ENCODE data around the gene ATF7. TPM values are rescaled to one million over a fixed set of nuclear protein-coding genes. Genes with fewer than 3 reads are reported as not detected.
A peak's percentile ranks its signal among the peaks of the same experiment; 100 is the strongest.
"Not testable (repeated sequence)": the region's sequence is repeated elsewhere in the genome, so short reads cannot be mapped to it uniquely, and the experiment has no call there.

The ATF7 gene
- total RNA-seq, 2 donors from 2014 or later, result 38.3 to 39.2 TPM

- ATAC-seq (no peak), DNase-seq (no peak)
- intact Hi-C loops (cut with DNase I, micrococcal nuclease), result no loop called here
These were observed 47.4 kb downstream of the ATF7 start for GRCh38 chr12:53578783-53579182.

DNA sequence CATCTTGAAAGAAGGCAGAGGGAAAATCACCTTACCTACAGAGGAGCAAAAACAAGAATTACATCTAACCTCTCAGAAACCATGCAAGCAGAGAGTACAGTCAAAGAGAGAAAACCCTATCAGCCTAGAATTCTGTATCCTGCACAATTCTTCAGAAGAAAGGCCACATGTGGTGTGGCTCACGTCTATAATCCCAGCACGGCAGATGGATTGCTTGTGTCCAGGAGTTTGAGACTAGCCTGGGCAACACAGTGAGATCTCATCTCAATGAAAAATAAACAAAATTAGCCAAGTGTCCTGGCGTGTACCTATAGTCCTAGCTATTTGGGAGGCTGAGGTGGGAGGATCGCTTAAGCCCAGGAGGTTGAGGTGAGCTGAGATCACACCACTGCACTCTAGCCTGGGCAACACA is 48.2 kb downstream of the ATF7 start:
- intact Hi-C loops (cut with DNase I, micrococcal nuclease), result no loop called here
- no peak for ATAC-seq
- no peak for DNase-seq

DNA sequence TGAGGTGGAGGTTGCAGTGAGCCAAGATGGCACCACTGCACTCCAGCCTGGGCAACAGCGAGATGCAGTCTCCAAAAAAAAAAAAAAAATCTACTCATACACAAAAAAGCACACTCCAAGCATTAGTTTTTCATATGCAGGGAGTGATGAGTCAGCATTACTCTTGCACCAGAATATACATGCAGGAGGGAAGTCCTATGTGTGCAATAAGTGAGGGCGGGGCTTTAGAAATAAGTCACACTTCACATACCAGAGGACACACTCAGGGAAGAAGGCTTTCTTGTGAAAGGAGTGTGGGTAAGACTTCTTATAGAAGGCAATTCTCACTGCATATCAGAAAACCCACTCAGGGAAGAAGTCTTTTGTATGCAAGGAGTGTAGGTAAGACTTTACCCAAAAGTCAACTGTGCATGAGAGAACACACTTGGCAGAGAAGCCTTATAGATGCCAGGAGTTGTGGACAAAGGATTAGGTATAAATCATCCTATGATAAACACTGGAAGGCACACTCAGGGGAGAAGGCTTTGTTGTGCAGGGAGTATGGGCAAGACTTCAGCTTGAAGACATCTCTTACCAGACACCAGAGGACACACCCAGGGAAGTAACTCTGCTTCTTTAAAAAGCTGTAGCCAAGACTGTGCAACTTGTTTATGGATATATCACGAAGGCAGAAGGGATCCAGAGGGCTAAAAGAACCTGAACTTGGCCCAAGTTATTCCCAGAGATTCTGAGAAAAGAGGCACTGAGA is 50.5 kb downstream of the ATF7 start:
- peak in 1 of 2 donors; percentile 35 for DNase-seq
- intact Hi-C loops (cut with DNase I, micrococcal nuclease), result no loop called here
- ATAC-seq, result peak; percentile 92

- intact Hi-C loops (cut with DNase I, micrococcal nuclease), result no loop called here
- ATAC-seq, result no peak
- DNase-seq, result no peak
These were observed 53.9 kb downstream of the ATF7 start for GRCh38 chr12:53572134-53572758.

DNA sequence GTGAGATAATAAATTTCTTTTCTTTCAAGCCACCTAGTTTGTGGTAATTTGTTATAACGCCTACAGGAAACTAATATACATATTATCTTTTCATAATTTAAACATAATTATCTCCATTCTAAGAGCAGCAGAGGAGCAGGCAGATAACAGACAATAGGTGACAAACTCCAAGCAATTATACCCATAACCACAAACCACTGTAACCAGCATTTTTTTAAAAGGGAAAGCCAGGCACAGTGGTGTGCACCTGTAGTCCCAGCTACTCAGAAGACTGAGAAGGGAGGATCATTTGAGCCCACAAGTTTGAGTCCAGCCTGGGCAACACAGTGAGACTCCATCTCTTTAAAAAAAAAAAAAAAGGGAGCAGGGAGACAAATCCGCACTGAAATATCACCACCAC is 54.9 kb downstream of the ATF7 start:
- no peak for DNase-seq
- intact Hi-C loops (cut with DNase I, micrococcal nuclease), result no loop called here
- ATAC-seq, result no peak

DNA sequence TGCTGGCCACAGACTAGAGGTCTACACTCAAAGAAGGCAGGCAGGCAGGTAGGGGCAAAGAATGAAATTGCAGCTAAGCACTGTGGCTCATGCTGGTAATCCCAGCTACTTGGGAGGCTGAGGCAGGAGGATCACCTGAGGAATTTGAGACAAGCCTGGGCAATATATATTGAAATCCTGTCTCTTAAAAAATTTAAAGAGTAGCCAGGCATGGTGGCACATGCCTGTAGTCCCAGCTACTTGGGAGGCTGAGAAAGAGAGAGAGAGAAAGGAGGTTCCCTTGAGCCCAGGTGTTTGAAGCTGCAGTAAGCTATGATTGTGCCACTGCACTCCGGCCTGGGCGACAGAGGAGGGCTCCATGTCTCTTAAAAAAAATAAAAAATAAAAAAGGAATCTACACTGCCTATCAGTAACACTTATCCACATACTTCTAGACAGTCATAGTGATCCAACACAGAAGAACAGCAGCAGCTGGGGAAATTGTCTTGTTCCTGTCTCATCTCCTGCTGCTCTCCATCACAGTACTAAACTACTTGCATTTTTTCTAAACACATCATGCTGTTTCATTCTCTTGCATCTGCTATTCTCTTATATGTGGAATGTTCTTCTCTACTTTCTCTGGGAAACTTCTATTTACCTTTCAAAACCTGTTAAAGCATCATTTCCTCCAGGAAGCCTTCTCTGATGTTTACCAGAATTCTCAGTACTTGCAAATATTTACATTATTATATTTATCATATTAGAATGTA is 57.2 kb downstream of the ATF7 start:
- intact Hi-C loops (cut with DNase I, micrococcal nuclease), result no loop called here
- DNase-seq, result no peak
- ATAC-seq, result no peak

GRCh38 chr12:53567961-53568808 is 58.0 kb downstream of the ATF7 start:
- intact Hi-C loops (cut with DNase I, micrococcal nuclease), result no loop called here
- no peak for DNase-seq
- ATAC-seq, result no peak

GRCh38 chr12:53565376-53565775 is 60.8 kb downstream of the ATF7 start:
- ATAC-seq, result peak; percentile 59
- DNase-seq; intact Hi-C loops (cut with DNase I, micrococcal nuclease): not testable (repeated sequence)

- DNase-seq (no peak), ATAC-seq (peak; percentile 25)
- intact Hi-C loops (cut with DNase I, micrococcal nuclease), result no loop called here
These were observed 61.2 kb downstream of the ATF7 start for GRCh38 chr12:53564941-53565340.

GRCh38 chr12:53564278-53564677 is 61.9 kb downstream of the ATF7 start:
- intact Hi-C loops (cut with DNase I, micrococcal nuclease), result no loop called here
- DNase-seq (no peak), ATAC-seq (no peak)

DNA sequence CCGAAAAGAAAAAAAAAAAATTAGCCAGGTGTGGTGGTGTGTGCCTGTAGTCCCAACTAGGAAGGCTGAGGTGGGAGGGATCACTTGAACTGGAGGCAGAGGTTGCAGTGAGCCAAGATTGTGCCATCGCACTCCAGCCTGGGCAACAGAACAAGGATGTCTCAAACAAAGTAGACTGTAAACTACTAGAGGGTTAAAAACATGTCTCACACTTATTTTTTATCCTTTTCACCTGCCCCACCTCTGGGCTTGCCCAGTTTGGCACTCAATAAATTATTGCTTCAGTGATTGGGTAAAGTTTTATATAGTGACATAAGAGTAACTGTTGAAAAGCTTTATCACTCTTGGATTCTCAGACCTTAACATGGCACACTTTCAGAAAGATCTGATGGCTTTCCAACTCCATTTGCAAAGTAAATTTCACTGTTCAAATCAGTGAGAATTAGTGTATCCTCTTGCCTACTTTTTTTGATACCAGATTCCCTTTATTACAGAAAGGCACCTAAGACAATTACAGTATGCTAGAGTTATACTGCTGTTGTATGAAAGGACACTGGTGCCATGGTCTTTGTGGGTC is 62.6 kb downstream of the ATF7 start:
- intact Hi-C loops (cut with DNase I, micrococcal nuclease), result no loop called here
- ATAC-seq, result peak; percentile 56
- no peak for DNase-seq

- ATAC-seq, result peak; percentile 73
- intact Hi-C loops (cut with DNase I, micrococcal nuclease), result no loop called here
These were observed 64.6 kb downstream of the ATF7 start for GRCh38 chr12:53561590-53561953.

DNA sequence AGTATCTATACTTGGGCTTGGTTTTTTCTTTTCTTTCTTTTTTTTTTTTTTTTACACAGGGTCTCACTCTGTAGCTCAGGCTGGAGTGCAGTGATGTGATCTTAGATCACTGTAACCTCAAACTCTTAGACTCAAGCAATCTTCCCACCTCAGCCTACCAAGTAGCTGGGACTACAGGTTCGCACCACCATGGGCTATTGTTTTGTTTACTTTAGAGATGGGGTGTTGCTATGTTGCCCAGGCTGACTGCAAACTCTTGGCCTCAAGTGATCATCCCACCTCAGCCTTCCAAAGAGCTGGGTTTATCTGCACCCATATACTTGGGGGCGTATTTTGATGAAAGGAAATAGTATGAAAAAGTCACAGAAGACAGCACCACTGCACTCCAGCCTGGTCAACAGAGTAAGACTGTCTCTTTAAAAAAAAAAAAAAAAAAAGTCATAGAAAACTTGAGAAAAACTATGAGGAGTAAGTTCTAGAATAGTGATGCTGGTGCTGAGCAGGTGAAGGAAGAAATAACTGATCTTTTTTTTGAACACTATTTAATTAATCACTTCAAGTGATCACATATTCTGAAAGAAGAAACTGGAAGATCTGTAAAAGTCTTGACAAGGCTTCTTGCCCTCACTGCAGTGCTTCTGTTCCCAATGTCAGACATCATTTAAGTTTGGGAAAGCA is 65.1 kb downstream of the ATF7 start:
- ATAC-seq (no peak), DNase-seq (no peak)
- intact Hi-C loops (cut with DNase I, micrococcal nuclease), result no loop called here

More at GRCh38 chr12:53561590-53561953, 64.6 kb downstream of the ATF7 start:
- DNase-seq, result no peak

DNA sequence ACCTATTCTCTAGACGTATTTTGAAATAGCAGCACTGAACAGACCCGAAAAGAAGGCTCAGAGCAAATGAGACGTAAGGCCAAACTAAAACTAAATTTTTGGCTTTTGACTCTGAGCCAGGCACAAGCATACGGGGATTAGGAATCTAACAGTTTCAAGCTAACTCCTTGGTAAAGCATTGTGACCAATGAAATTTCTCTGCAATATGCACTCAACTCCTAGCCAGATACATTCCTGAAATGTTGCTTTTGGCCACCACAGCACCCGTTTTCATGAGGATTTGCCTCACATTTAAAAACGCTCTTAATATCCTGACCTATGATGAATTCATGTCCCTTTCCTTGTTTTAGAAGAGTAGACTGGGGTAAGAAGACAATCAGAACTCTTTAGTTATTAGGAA is 65.8 kb downstream of the ATF7 start:
- ATAC-seq (no peak), DNase-seq (no peak)
- intact Hi-C loops (cut with DNase I, micrococcal nuclease), result no loop called here

DNA sequence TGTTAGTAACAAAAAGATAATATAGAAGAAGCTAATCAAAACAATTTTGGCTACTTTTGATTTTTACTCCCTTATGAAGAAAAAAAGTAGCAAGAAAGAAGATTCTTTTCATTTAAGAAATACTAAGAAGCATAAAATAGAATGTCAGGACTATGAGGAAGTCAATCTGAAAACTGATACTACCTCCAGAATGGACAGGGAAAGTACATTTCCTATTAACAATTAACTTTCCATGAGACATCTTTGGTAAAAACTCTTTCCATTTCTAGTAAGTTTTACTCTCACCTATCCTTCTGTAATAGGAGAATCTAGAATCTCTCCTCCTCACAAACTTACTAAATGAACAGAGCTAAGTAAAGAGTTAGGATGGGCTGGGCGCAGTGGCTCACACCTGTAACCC is 67.6 kb downstream of the ATF7 start:
- intact Hi-C loops (cut with DNase I, micrococcal nuclease), result no loop called here
- no peak for DNase-seq
- no peak for ATAC-seq

DNA sequence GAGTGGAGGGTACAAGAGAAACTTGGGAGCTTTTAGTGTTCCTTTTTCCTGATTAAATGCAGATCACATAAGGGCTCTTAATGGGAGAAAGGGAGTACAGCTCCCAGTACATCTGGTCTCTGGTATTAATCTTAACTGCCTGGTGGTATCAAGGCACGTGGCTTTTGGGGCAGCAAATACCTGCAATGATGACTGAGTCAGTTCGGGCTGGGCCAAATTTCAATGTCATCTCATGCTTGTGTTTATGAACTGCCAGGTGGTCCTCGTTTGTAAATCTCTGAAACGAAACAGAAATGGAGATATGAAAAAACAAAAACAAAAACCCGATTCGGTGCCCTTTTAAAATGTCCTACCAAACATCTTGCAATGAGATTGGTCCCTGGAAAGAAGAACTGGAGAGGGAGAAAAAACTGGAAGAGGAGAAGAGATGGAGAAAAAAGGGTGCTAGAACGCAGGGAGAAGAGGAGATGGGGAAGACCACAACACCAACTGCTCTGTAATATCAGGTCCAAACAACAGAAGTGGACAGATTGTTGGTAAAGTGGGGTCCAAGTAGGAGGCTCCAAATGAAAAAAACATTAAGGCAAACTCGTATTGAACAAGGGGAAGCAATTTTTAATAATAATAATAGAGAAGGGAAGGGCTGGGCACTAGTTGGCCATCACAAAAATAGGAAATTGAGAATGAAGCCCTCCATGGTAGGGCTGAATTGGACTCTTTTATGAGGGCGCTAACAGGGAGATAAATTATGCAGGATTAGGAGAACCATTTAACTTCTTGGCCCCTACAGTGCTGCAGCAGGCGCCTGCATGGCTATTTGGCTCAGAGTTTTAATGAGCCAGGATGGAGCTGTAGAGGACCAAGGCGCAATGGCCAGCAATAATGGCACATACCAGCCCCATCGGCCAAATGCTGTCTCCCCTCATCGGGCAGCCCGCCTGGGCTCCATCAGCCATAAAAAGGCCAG is 73.5 kb downstream of the ATF7 start:
- DNase-seq (no peak), ATAC-seq (no peak)
- intact Hi-C loops (cut with DNase I, micrococcal nuclease), result no loop called here

GRCh38 chr12:53551889-53552291 is 74.3 kb downstream of the ATF7 start:
- intact Hi-C loops (cut with DNase I, micrococcal nuclease), result no loop called here
- DNase-seq (no peak), ATAC-seq (no peak)
